HEK293 (cell line): ENCODE results near the gene EXD3.
"Not testable (repeated sequence)": the region's sequence is repeated elsewhere in the genome, so short reads cannot be mapped to it uniquely, and the experiment has no call there.

ENCODE experiments used
- CTCF ChIA-PET: fragments of 350-600 bp; formaldehyde crosslinking; extraction: SDS; loops from one replicate; lab custom pipeline; 2021; ENCODE audit warnings: antibody characterized with exemption; lab: Yijun Ruan, JAX
- POLR2A ChIA-PET: fragments of 300-600 bp; formaldehyde crosslinking; extraction: SDS; loops from one replicate; lab custom pipeline; 2020; ENCODE audit warnings: antibody characterized with exemption, inconsistent platforms; lab: Yijun Ruan, JAX
- H3K27ac ChIP-seq: fragments of 200-500 bp; sonication (Bioruptor generic); 2 replicates; pipeline ENCODE4 v1.5.1; 2014; ENCODE audit warnings: low read depth, low read length, control low read depth, inconsistent platforms; ENCODE audit errors: extremely low read depth
- H3K36me3 ChIP-seq, 2 experiments: fragments of 200-500 bp in 1 of 2; sonication (Bioruptor generic) in 1 of 2; 1 replicate in 1 of 2; 2 replicates in 1 of 2; pipeline ENCODE4 v1.5.1; 2014 to 2017; ENCODE audit warnings: inconsistent platforms in 2 of 2, low read length in 2 of 2; ENCODE audit not compliant: control insufficient read depth in 2 of 2, insufficient read depth in 1 of 2
- H3K4me1 ChIP-seq: fragments of 200-500 bp; sonication (Bioruptor generic); 2 replicates; pipeline ENCODE4 v1.5.1; 2014; ENCODE audit warnings: mild to moderate bottlenecking, low read length, inconsistent platforms; ENCODE audit not compliant: control insufficient read depth, insufficient read depth
- H3K4me3 ChIP-seq: 2 replicates; pipeline ENCODE4 v1.5.1; 2011; ENCODE audit warnings: low read depth, mild to moderate bottlenecking, control low read depth, low read length, moderate library complexity
- H3K9me3 ChIP-seq: fragments of 200-500 bp; sonication (Bioruptor generic); 2 replicates; pipeline ENCODE4 v1.5.1; 2014; ENCODE audit warnings: low read depth, low read length, inconsistent platforms; ENCODE audit not compliant: control insufficient read depth, insufficient read depth
- BCL11B ChIP-seq: fragments of 450-650 bp; formaldehyde crosslinking; IDR thresholded peaks from 2 replicates; pipeline ENCODE4 v1.5.1; 2016; ENCODE audit warnings: low read depth, missing biosample characterization, missing genetic modification characterization
- MYNN ChIP-seq: fragments of 450-650 bp; formaldehyde crosslinking; IDR thresholded peaks from 2 replicates; pipeline ENCODE4 v1.5.1; 2016; ENCODE audit warnings: missing biosample characterization, missing genetic modification characterization, borderline replicate concordance
- PRDM10 ChIP-seq: fragments of 450-650 bp; formaldehyde crosslinking; IDR thresholded peaks from 2 replicates; pipeline ENCODE4 v1.5.1; 2016; ENCODE audit warnings: missing biosample characterization, missing genetic modification characterization
- ZNF335 ChIP-seq: fragments of 450-650 bp; formaldehyde crosslinking; conservative IDR thresholded peaks from 2 replicates; pipeline ENCODE4 v1.5.1; 2016; ENCODE audit warnings: missing biosample characterization, missing genetic modification characterization
- ZNF354C ChIP-seq: fragments of 450-650 bp; formaldehyde crosslinking; IDR thresholded peaks from 2 replicates; pipeline ENCODE4 v1.5.1; 2016; ENCODE audit warnings: missing biosample characterization, missing genetic modification characterization, low read depth, borderline replicate concordance
- ZNF549 ChIP-seq: fragments of 450-650 bp; IDR thresholded peaks from 2 replicates; pipeline ENCODE4 v1.5.1; 2018; ENCODE audit warnings: missing biosample characterization, missing genetic modification characterization, mild to moderate bottlenecking, inconsistent platforms, moderate library complexity
- ZNF704 ChIP-seq: fragments of 450-650 bp; formaldehyde crosslinking; IDR thresholded peaks from 2 replicates; pipeline ENCODE4 v1.5.1; 2016; ENCODE audit warnings: missing biosample characterization, missing genetic modification characterization
- TF ChIP-seq, protein P1 (sequence below): fragments of 450-650 bp; formaldehyde crosslinking; IDR thresholded peaks from 2 replicates; pipeline ENCODE4 v1.5.1; 2016; ENCODE audit warnings: missing biosample characterization, missing genetic modification characterization
- TF ChIP-seq, protein P2 (sequence below): fragments of 450-650 bp; formaldehyde crosslinking; IDR thresholded peaks from 2 replicates; pipeline ENCODE4 v1.5.1; 2016; ENCODE audit warnings: missing biosample characterization, missing genetic modification characterization

The EXD3 gene

GRCh38 chr9:137379761-137380161 is 43.2 kb downstream of the EXD3 start:
- Histone ChIP-seq H3K9me3 (no peaks in the 10 kb centered on the region), H3K36me3 (no peaks in the 10 kb centered on the region), H3K4me1 (no peaks in the 10 kb centered on the region), H3K4me3 (no peak overlapping the region), H3K27ac (no peak overlapping the region)
- TF ChIP-seq, protein P1, sequence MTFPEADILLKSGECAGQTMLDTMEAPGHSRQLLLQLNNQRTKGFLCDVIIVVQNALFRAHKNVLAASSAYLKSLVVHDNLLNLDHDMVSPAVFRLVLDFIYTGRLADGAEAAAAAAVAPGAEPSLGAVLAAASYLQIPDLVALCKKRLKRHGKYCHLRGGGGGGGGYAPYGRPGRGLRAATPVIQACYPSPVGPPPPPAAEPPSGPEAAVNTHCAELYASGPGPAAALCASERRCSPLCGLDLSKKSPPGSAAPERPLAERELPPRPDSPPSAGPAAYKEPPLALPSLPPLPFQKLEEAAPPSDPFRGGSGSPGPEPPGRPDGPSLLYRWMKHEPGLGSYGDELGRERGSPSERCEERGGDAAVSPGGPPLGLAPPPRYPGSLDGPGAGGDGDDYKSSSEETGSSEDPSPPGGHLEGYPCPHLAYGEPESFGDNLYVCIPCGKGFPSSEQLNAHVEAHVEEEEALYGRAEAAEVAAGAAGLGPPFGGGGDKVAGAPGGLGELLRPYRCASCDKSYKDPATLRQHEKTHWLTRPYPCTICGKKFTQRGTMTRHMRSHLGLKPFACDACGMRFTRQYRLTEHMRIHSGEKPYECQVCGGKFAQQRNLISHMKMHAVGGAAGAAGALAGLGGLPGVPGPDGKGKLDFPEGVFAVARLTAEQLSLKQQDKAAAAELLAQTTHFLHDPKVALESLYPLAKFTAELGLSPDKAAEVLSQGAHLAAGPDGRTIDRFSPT (tag by site-specific recombination), result peak; percentile 52; the same call in 1 of the 2 replicates
- no peak for TF ChIP-seq PRDM10
- TF ChIP-seq, protein P2, sequence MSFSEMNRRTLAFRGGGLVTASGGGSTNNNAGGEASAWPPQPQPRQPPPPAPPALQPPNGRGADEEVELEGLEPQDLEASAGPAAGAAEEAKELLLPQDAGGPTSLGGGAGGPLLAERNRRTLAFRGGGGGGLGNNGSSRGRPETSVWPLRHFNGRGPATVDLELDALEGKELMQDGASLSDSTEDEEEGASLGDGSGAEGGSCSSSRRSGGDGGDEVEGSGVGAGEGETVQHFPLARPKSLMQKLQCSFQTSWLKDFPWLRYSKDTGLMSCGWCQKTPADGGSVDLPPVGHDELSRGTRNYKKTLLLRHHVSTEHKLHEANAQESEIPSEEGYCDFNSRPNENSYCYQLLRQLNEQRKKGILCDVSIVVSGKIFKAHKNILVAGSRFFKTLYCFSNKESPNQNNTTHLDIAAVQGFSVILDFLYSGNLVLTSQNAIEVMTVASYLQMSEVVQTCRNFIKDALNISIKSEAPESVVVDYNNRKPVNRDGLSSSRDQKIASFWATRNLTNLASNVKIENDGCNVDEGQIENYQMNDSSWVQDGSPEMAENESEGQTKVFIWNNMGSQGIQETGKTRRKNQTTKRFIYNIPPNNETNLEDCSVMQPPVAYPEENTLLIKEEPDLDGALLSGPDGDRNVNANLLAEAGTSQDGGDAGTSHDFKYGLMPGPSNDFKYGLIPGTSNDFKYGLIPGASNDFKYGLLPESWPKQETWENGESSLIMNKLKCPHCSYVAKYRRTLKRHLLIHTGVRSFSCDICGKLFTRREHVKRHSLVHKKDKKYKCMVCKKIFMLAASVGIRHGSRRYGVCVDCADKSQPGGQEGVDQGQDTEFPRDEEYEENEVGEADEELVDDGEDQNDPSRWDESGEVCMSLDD (tag by site-specific recombination), result peak; percentile 77; the same call in 1 of the 2 replicates
- ChIA-PET POLR2A (no interaction called here), CTCF (no interaction called here)

- H3K36me3 ChIP-seq, H3K9me3 ChIP-seq, H3K4me3 ChIP-seq, H3K4me1 ChIP-seq, CTCF ChIA-PET, POLR2A ChIA-PET, H3K27ac ChIP-seq: not testable (repeated sequence)
- TF ChIP-seq, protein P2 (tag by site-specific recombination), result peak; percentile 63; the same call in 1 of the 2 replicates
Measured at GRCh38 chr9:137378688-137379410, 44.1 kb downstream of the EXD3 start.

DNA sequence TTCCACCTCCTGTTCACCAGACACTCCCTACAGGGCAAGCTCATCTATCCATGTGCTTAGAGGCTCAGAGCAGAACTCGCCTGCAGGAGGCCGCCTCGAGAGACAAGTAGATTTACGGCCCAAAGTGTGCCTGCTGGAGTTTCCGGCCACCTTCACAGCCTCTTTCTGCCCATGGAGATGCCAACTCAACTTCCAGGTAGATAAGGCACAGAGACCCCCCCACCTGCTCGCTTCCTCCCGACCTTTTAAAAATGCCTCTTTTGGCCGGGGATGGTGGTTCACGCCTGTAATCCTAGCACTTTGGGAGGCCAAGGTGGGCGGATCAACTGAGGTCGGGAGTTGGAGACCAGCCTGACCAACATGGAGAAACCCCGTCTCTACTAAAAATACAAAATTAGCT is 46.6 kb downstream of the EXD3 start:
- TF ChIP-seq ZNF354C (tag by site-specific recombination), result no peak
- TF ChIP-seq BCL11B (tag by site-specific recombination), result no peak
- TF ChIP-seq MYNN (tag by site-specific recombination), result no peak
- no peak for TF ChIP-seq ZNF549 (tag by site-specific recombination)
- TF ChIP-seq ZNF335 (tag by site-specific recombination), result no peak
- no peak for TF ChIP-seq ZNF704
- Histone ChIP-seq H3K36me3 (no peaks in the 10 kb centered on the region), H3K27ac (no peak overlapping the region), H3K4me1 (no peaks in the 10 kb centered on the region), H3K4me3 (no peak overlapping the region), H3K9me3 (no peaks in the 10 kb centered on the region)
- ChIA-PET CTCF (interaction anchor here (0.6 kb wide), 1 partner anchor 676 kb away, joined by 5 read pairs; no protein-coding TSS in a partner anchor), POLR2A (interaction anchor here (0.7 kb wide), 1 partner anchor 242 kb away, joined by 8 read pairs; the partner anchor contains the start of gene EHMT1)
